ENCODE data around the gene ACOX1. TPM values are rescaled to one million over a fixed set of nuclear protein-coding genes. Genes with fewer than 3 reads are reported as not detected.

Gene ACOX1
- total RNA-seq, 1 experiment from 2014 or later, result 39.5 TPM

DNA sequence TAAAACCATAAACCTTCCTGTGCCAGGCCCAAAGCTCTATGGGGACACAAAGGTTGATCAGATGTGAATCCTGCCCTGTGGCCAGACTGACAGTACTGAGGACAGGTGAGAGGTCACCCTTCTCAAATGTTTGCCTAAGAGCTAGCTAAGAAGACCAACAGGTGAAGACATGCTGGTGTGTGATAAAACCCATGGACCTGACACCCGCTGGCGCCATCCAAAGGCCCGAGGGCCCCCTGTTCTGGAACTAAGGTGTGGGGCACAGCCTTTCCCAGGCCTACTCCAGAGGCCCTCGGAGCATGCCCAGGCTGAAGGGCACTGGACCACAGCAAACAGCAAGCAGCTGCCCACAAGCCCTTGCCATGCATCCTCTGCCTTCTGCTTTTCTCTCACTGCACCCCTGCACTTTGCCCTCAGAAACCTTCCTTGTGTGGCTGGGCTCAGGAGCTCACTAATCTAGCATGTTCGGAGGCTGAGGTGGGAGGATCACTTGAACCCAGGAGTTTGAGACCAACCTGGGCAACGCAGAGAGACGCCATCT, 16.5 kb upstream of the ACOX1 start:
- no peaks in the 10 kb centered on the region for H3K27me3 ChIP-seq (replicated peaks; ENCODE audit: insufficient read depth, low read depth, low read length, poor library complexity)
- H3K4me3 ChIP-seq (ENCODE audit: low read depth, low read length, poor library complexity, severe bottlenecking), result no peak overlapping the region
- peaks cover 6% of the 10 kb centered on the region for H3K36me3 ChIP-seq (ENCODE audit: insufficient read depth, low read length, poor library complexity, severe bottlenecking)
- DNase-seq (ENCODE audit: low spot score), result no peak
- intact Hi-C loops (cut with micrococcal nuclease; ENCODE audit: unreplicated experiment), result no loop called here
- BruUV-seq (replicated peaks), result no TSS peak
- H3K27ac ChIP-seq (ENCODE audit: low read depth, low read length, poor library complexity, severe bottlenecking), result no peak overlapping the region
- ChIA-PET CTCF (no interaction called here), POLR2A (ENCODE audit: low non-redundant PET) (no interaction called here)
- H3K4me1 ChIP-seq (ENCODE audit: insufficient read depth, low read length, poor library complexity, severe bottlenecking), result no peaks in the 10 kb centered on the region
- H3K9me3 ChIP-seq (ENCODE audit: low read depth, low read length, poor library complexity, severe bottlenecking), result no peaks in the 10 kb centered on the region
- TF ChIP-seq EZH2 (IDR thresholded peaks at IDR 0.05; ENCODE audit: borderline replicate concordance, low read depth, low read length, poor library complexity, severe bottlenecking), result no peak
- TF ChIP-seq, protein P1, sequence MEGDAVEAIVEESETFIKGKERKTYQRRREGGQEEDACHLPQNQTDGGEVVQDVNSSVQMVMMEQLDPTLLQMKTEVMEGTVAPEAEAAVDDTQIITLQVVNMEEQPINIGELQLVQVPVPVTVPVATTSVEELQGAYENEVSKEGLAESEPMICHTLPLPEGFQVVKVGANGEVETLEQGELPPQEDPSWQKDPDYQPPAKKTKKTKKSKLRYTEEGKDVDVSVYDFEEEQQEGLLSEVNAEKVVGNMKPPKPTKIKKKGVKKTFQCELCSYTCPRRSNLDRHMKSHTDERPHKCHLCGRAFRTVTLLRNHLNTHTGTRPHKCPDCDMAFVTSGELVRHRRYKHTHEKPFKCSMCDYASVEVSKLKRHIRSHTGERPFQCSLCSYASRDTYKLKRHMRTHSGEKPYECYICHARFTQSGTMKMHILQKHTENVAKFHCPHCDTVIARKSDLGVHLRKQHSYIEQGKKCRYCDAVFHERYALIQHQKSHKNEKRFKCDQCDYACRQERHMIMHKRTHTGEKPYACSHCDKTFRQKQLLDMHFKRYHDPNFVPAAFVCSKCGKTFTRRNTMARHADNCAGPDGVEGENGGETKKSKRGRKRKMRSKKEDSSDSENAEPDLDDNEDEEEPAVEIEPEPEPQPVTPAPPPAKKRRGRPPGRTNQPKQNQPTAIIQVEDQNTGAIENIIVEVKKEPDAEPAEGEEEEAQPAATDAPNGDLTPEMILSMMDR (conservative IDR thresholded peaks at IDR 0.05; ENCODE audit: low read depth, low read length), result no peak

DNA sequence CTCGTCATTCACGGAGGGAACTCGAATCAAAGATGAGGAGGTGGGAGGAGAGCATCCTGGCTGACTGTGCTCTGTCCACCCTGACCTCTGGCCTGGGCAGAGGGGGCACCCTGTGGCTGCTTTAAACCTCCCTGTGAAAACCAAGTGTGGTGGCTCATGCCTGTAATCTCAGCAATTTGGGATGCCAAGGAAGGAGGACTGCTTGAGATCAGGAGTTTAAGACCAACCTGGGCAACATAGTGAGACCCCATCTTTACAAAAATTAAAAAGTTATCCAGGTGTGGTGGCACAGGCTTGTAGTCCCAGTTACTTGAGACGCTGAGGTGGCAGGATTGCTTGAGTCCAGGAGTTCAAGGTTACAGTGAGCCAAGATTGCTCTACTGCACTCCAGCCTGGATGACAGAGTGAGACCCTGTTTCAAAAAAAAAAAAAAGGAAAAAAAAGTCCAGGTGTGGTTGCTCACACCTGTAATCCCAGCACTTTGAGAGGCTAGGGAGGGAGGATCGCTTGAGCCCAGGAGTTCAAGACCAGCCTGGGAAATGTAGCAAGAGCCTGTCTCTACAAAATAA, 15.9 kb upstream of the ACOX1 start:
- no peak for DNase-seq (ENCODE audit: low spot score)
- Histone ChIP-seq H3K27ac (ENCODE audit: low read depth, low read length, poor library complexity, severe bottlenecking) (no peak overlapping the region), H3K4me1 (ENCODE audit: insufficient read depth, low read length, poor library complexity, severe bottlenecking) (no peaks in the 10 kb centered on the region), H3K27me3 (replicated peaks; ENCODE audit: insufficient read depth, low read depth, low read length, poor library complexity) (no peaks in the 10 kb centered on the region), H3K4me3 (ENCODE audit: low read depth, low read length, poor library complexity, severe bottlenecking) (no peak overlapping the region), H3K9me3 (ENCODE audit: low read depth, low read length, poor library complexity, severe bottlenecking) (no peaks in the 10 kb centered on the region), H3K36me3 (ENCODE audit: insufficient read depth, low read length, poor library complexity, severe bottlenecking) (peaks cover 6% of the 10 kb centered on the region)
- ChIA-PET CTCF (no interaction called here), POLR2A (ENCODE audit: low non-redundant PET) (no interaction called here)
- intact Hi-C loops (cut with micrococcal nuclease; ENCODE audit: unreplicated experiment), result no loop called here
- BruUV-seq (replicated peaks), result no TSS peak
- TF ChIP-seq EZH2 (IDR thresholded peaks at IDR 0.05; ENCODE audit: borderline replicate concordance, low read depth, low read length, poor library complexity, severe bottlenecking), result no peak
- TF ChIP-seq, protein P1 (conservative IDR thresholded peaks at IDR 0.05; ENCODE audit: low read depth, low read length), result no peak

DNA sequence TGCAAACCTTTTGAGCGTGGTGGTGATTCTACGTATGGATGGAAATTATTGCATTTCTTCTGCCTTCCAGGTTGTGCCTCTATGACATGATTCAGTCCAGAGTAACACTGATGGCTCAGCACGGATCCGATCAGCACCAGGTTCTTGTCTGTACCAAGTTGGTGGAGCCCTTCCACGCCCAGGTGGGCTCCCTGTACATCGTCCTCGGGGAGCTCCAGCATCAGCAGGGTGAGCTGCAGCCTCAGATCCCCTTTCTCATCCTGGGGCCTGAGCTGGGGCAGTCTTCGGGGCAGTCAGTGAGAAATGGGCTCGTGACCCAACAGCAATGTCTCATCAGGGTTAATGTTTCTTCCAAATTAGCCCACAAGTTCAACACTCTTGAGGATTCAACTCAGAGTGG, 12.4 kb upstream of the ACOX1 start:
- H3K4me1 ChIP-seq (ENCODE audit: insufficient read depth, low read length, poor library complexity, severe bottlenecking), result no peaks in the 10 kb centered on the region
- H3K4me3 ChIP-seq (ENCODE audit: low read depth, low read length, poor library complexity, severe bottlenecking), result no peak overlapping the region
- H3K27ac ChIP-seq (ENCODE audit: low read depth, low read length, poor library complexity, severe bottlenecking), result no peak overlapping the region
- no peaks in the 10 kb centered on the region for H3K9me3 ChIP-seq (ENCODE audit: low read depth, low read length, poor library complexity, severe bottlenecking)
- DNase-seq (ENCODE audit: low spot score), result no peak
- CTCF ChIA-PET, result no interaction called here
- peaks cover 6% of the 10 kb centered on the region for H3K36me3 ChIP-seq (ENCODE audit: insufficient read depth, low read length, poor library complexity, severe bottlenecking)
- no peaks in the 10 kb centered on the region for H3K27me3 ChIP-seq (replicated peaks; ENCODE audit: insufficient read depth, low read depth, low read length, poor library complexity)
- POLR2A ChIA-PET (ENCODE audit: low non-redundant PET), result interaction anchor here (0.6 kb wide), 1 partner anchor 89 kb away, joined by 3 read pairs; no protein-coding TSS in a partner anchor
- BruUV-seq (replicated peaks), result no TSS peak
- TF ChIP-seq, protein P1 (conservative IDR thresholded peaks at IDR 0.05; ENCODE audit: low read depth, low read length), result no peak
- no peak for TF ChIP-seq EZH2 (IDR thresholded peaks at IDR 0.05; ENCODE audit: borderline replicate concordance, low read depth, low read length, poor library complexity, severe bottlenecking)
- intact Hi-C loops (cut with micrococcal nuclease; ENCODE audit: unreplicated experiment), result no loop called here
